Amniotic stem cell (primary cell): Measurements from ENCODE around the gene TAF11L8.
"Not testable (repeated sequence)": the region's sequence is repeated elsewhere in the genome, so short reads cannot be mapped to it uniquely, and the experiment has no call there.

ENCODE experiments used
- DNase-seq: peaks from one replicate; lab custom pipeline; 2025; lab: John Stamatoyannopoulos, UW

The TAF11L8 gene

GRCh38 chr5:17590860-17591259 lies at the start of gene TAF11L8:
Gene TAF11L8, minus strand, starts transcription at chr5:17590960.
- not testable (repeated sequence) for DNase-seq

- no peak for DNase-seq
Measured at GRCh38 chr5:17634160-17634559, 43.4 kb upstream of the TAF11L8 start, which contains the start of gene TAF11L14. Gene TAF11L14, plus strand, starts transcription at chr5:17634460.

- not testable (repeated sequence) for DNase-seq
Measured at GRCh38 chr5:17631788-17632187, 41.0 kb upstream of the TAF11L8 start, which contains the start of gene TAF11L13. Gene TAF11L13, plus strand, starts transcription at chr5:17632088.

GRCh38 chr5:17625686-17626085 lies 34.9 kb upstream of the TAF11L8 start:
- DNase-seq = no peak

GRCh38 chr5:17620627-17621026 lies 29.9 kb upstream of the TAF11L8 start:
- DNase-seq = no peak

- DNase-seq = no peak
Measured at GRCh38 chr5:17619354-17619753, 28.6 kb upstream of the TAF11L8 start.

- DNase-seq = no peak
Measured at GRCh38 chr5:17614872-17615605, 24.3 kb upstream of the TAF11L8 start.

- not testable (repeated sequence) for DNase-seq
Measured at GRCh38 chr5:17610092-17610491, 19.3 kb upstream of the TAF11L8 start, which contains the start of gene TAF11L12. Gene TAF11L12, plus strand, starts transcription at chr5:17610392.

GRCh38 chr5:17607461-17607860 lies 16.7 kb upstream of the TAF11L8 start:
- not testable (repeated sequence) for DNase-seq

GRCh38 chr5:17604951-17605350 lies 14.2 kb upstream of the TAF11L8 start:
- DNase-seq = no peak

- not testable (repeated sequence) for DNase-seq
Measured at GRCh38 chr5:17603880-17604279, 13.1 kb upstream of the TAF11L8 start, which contains the start of gene TAF11L11. Gene TAF11L11, plus strand, starts transcription at chr5:17604183.

GRCh38 chr5:17597728-17598127 lies 7.0 kb upstream of the TAF11L8 start, which contains the start of gene TAF11L10:
Gene TAF11L10, minus strand, starts transcription at chr5:17597828.
- DNase-seq = not testable (repeated sequence)

- DNase-seq = not testable (repeated sequence)
Measured at GRCh38 chr5:17594255-17594654, 3.5 kb upstream of the TAF11L8 start, which contains the start of gene TAF11L9. Gene TAF11L9, minus strand, starts transcription at chr5:17594394.

GRCh38 chr5:17585658-17586057 lies 5.1 kb downstream of the TAF11L8 start, which contains the start of gene TAF11L7:
Gene TAF11L7, minus strand, starts transcription at chr5:17585758.
- DNase-seq = not testable (repeated sequence)
